Glutamatergic neuron (in vitro differentiated cells): ENCODE measurements around the gene NR6A1. TPM values are rescaled to one million over a fixed set of nuclear protein-coding genes. Genes with fewer than 3 reads are reported as not detected.

Experiments used
- DNase-seq: peaks from one replicate; pipeline ENCODE4 v3.0.0; 2022
- H3K27ac Mint-ChIP-seq: one replicate; pipeline ENCODE4 v1.8.0; 2020; ENCODE audit warnings: mild to moderate bottlenecking, mixed read lengths, inconsistent platforms; ENCODE audit not compliant: unreplicated experiment
- H3K27me3 Mint-ChIP-seq: one replicate; pipeline ENCODE4 v1.8.0; 2020; ENCODE audit warnings: mild to moderate bottlenecking, moderate library complexity, mixed read lengths, inconsistent platforms; ENCODE audit not compliant: unreplicated experiment
- H3K36me3 Mint-ChIP-seq: one replicate; pipeline ENCODE4 v1.8.0; 2020; ENCODE audit warnings: mild to moderate bottlenecking, mixed read lengths, inconsistent platforms; ENCODE audit not compliant: unreplicated experiment
- H3K4me1 Mint-ChIP-seq: one replicate; pipeline ENCODE4 v1.8.0; 2020; ENCODE audit warnings: mild to moderate bottlenecking, low read depth, mixed read lengths, inconsistent platforms; ENCODE audit not compliant: unreplicated experiment
- H3K4me3 Mint-ChIP-seq: one replicate; pipeline ENCODE4 v1.8.0; 2020; ENCODE audit warnings: mild to moderate bottlenecking, mixed read lengths, inconsistent platforms; ENCODE audit not compliant: unreplicated experiment
- H3K9me3 Mint-ChIP-seq: one replicate; pipeline ENCODE4 v1.8.0; 2020; ENCODE audit warnings: mild to moderate bottlenecking, moderate library complexity, mixed read lengths, inconsistent platforms; ENCODE audit not compliant: unreplicated experiment
- total RNA-seq: library from RNA; stranded (reverse); fragmentation: NEBNext Ultra II Directional; extraction: Animal tissue kit (Norgen Biotek cat#: 25700); gene quantifications from one replicate; pipeline ENCODE4 v1.2.1, GENCODE V29; 2021; ENCODE audit not compliant: unreplicated experiment
- TF ChIP-seq, protein P1 (sequence below): fragments of 200-600 bp; sonication (generic); IDR thresholded peaks from one replicate; pipeline ENCODE4 v1.5.0; 2021; ENCODE audit not compliant: partially characterized antibody, unreplicated experiment

The NR6A1 gene
- total RNA-seq, 1 donor from 2014 or later: 51.0 TPM

DNA sequence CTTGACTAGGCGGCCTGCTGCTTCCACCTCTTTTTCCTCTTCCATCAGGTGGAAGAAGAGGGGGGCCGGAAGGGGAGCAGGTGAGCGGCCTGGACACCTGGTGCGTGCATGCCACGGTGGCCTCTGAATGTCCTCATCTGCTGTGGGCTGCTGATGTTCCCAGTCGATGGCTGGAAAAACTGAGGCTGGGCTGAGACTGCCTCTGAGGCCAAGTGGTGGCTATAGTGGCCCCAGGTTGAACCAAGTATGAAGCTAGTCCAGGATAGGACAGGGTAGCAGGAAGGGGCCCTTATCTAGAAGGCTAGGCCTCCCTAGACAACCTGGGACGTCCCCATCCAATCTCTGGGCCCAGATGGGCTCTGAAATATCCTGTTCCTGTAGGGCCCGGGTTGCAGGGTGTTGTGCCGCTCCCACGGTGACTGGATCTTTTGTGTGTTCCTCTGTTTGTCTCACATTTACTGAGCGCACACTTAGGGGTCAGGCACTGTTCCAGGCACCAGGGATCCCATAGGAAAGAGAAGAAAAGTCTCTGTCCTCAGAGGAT lies 263.2 kb downstream of the NR6A1 start:
- TF ChIP-seq, protein P1, sequence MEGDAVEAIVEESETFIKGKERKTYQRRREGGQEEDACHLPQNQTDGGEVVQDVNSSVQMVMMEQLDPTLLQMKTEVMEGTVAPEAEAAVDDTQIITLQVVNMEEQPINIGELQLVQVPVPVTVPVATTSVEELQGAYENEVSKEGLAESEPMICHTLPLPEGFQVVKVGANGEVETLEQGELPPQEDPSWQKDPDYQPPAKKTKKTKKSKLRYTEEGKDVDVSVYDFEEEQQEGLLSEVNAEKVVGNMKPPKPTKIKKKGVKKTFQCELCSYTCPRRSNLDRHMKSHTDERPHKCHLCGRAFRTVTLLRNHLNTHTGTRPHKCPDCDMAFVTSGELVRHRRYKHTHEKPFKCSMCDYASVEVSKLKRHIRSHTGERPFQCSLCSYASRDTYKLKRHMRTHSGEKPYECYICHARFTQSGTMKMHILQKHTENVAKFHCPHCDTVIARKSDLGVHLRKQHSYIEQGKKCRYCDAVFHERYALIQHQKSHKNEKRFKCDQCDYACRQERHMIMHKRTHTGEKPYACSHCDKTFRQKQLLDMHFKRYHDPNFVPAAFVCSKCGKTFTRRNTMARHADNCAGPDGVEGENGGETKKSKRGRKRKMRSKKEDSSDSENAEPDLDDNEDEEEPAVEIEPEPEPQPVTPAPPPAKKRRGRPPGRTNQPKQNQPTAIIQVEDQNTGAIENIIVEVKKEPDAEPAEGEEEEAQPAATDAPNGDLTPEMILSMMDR: no peak
- peaks cover 4% of the 10 kb centered on the region for H3K9me3 Mint-ChIP-seq

DNA sequence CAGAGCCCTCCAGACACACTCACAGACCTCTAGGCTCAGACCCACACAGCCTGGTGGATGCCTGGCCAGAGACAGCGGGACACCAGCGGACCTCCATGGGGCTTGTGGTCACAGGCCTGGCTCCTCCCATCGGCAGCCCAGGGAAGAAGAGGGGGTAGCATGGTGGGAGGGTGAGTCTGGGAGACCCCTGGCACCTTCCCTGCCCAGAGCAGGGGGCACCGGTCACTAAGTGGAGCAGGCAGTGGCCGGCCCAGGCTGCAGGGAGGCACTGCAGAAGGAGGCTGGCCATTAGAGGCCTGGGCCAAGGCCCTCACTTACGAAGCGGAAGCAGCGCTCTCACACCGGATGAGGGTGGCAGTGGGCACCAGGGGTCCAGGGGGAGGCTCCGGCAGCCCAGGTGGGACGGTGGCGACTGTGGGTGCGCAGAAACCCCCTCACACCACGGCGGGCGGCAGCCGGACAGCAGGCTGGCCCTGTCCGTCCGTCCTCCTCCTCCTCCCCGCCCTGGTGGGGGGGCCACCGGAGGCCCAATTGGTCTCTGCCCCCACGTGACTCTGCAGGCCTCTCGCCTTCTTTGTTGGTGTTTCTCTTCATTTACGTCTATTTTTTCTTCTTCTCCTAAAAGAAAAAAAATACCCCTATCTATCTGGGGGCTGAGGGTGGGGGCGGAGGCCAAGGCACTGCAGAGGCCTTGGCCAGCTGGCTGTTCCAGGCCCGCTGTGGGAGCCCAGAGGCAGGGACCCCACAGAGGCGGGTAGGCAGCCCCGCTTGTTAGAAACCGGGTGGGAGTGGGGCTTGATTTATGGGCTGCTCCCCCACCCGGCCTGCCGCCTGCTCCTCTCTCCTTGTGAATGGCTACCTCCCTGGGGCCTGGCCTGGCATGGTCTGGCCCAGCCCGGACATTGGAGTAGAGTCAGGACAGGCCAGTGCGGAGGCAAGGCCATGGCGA lies 263.9 kb downstream of the NR6A1 start, which contains the start of gene NR5A1:
Gene NR5A1 (minus strand): TSS at position 469 of the 949 bp plus-strand sequence. CDS start 4,004 bp downstream, outside the sequence.
- peaks cover 4% of the 10 kb centered on the region for H3K9me3 Mint-ChIP-seq
- TF ChIP-seq, protein P1: no peak
- peaks cover 13% of the 10 kb centered on the region for H3K27me3 Mint-ChIP-seq
- H3K27ac Mint-ChIP-seq: no peak within 1 kb of the TSS
- DNase-seq: no peak
- H3K36me3 Mint-ChIP-seq: no peaks in the 10 kb centered on the region
- no peak within 1 kb of the TSS for H3K4me3 Mint-ChIP-seq
- H3K4me1 Mint-ChIP-seq: peaks cover 3% of the 10 kb centered on the region

More for the DNA sequence above, 263.2 kb downstream of the NR6A1 start:
- peaks cover 4% of the 10 kb centered on the region for H3K4me1 Mint-ChIP-seq
- H3K27me3 Mint-ChIP-seq: peaks cover 12% of the 10 kb centered on the region
- no peak overlapping the region for H3K27ac Mint-ChIP-seq
- H3K4me3 Mint-ChIP-seq: no peak overlapping the region
- no peak for DNase-seq
- H3K36me3 Mint-ChIP-seq: no peaks in the 10 kb centered on the region

DNA sequence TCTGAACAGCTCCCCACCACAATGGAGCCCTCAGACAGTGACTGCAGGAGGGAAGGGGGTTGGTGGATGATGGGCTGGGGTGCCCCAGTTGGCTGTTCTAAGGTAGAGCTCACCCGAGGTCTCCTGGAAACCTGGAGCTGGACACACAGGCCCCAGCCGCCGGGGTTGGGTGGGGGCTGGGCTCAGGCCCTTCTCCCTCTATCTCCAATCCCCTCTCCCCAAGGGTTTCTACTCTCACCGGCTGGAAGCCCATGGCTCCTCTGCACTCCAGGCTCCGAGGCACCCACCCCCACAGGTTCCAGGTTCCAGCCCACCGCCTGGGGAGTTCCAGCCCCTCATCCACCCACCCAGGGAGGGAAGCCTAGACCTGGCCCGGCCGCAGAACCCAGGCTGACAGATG lies 264.7 kb downstream of the NR6A1 start:
- Mint-ChIP-seq H3K4me1 (peaks cover 3% of the 10 kb centered on the region), H3K36me3 (no peaks in the 10 kb centered on the region), H3K4me3 (no peak overlapping the region), H3K27ac (no peak overlapping the region), H3K9me3 (peaks cover 4% of the 10 kb centered on the region), H3K27me3 (peaks cover 14% of the 10 kb centered on the region)
- DNase-seq: no peak
- TF ChIP-seq, protein P1: no peak

DNA sequence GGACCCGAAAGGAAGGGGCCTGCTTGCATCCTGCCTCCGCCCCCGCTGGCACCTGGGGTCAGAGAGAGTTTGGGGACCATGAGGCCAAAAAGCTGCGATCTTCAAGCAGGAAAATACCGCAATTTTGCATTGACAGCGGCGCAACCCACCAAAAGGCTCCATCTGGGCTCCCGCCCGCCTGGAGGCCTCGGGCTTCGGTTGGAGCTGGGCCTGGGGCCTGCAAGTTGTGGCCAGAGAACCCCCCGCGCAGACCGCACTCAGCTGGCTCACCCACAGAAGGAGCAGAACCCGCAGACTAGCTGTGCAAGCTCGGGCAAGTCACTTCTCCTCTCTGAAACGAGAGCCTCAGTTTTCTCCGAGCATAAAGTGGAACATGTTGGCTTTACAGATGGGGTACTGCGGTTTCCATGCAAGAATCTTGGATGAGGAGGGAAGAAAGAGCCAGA lies 265.2 kb downstream of the NR6A1 start:
- Mint-ChIP-seq H3K27ac (no peak overlapping the region), H3K36me3 (no peaks in the 10 kb centered on the region), H3K4me1 (peaks cover 3% of the 10 kb centered on the region), H3K27me3 (peaks cover 15% of the 10 kb centered on the region), H3K4me3 (no peak overlapping the region), H3K9me3 (peaks cover 4% of the 10 kb centered on the region)
- TF ChIP-seq, protein P1: no peak
- DNase-seq: no peak
